Effector memory CD8-positive, alpha-beta T cell (primary cell): Measurements from ENCODE around the gene KMT2A.
A peak's percentile ranks its signal among the peaks of the same experiment; 100 is the strongest.
"Not testable (repeated sequence)": the region's sequence is repeated elsewhere in the genome, so short reads cannot be mapped to it uniquely, and the experiment has no call there.

Experiments used
- ATAC-seq: fragments of 150-1000 bp; cut with Tn5 transposase; replicated peaks from 2 replicates; pipeline ENCODE4 v1.10.0; 2021; ENCODE audit warnings: mild to moderate bottlenecking, moderate library complexity
- DNase-seq, 3 experiments: peaks; one replicate each; pipeline ENCODE4 v3.0.0; 2021
- H3K27ac Mint-ChIP-seq, 2 donors: one replicate each; pipeline ENCODE4 v1.8.0; 2022; ENCODE audit warnings: mild to moderate bottlenecking in 2 of 2, mixed read lengths in 2 of 2, moderate library complexity in 2 of 2
- H3K27me3 Mint-ChIP-seq, 2 donors: one replicate each; pipeline ENCODE4 v1.8.0; 2022; ENCODE audit warnings: mixed read lengths in 2 of 2
- H3K36me3 Mint-ChIP-seq: one replicate; pipeline ENCODE4 v1.8.0; 2022; ENCODE audit warnings: mild to moderate bottlenecking, moderate library complexity, mixed read lengths; ENCODE audit not compliant: insufficient read depth
- H3K4me1 Mint-ChIP-seq, 2 donors: one replicate each; pipeline ENCODE4 v1.8.0; 2022; ENCODE audit warnings: low read depth in 2 of 2, mixed read lengths in 2 of 2
- H3K4me3 Mint-ChIP-seq, 2 donors: one replicate each; pipeline ENCODE4 v1.8.0; 2022; ENCODE audit warnings: mild to moderate bottlenecking in 2 of 2, mixed read lengths in 2 of 2, moderate library complexity in 2 of 2
- H3K9me3 Mint-ChIP-seq, 2 donors: one replicate each; pipeline ENCODE4 v1.8.0; 2022; ENCODE audit warnings: mixed read lengths in 2 of 2

KMT2A gene

GRCh38 chr11:118571701-118572060, 135.4 kb downstream of the KMT2A start:
- Mint-ChIP-seq H3K4me1 (peaks cover 33 to 43% of the 10 kb centered on the region in 2 donors), H3K36me3 (peaks cover 27% of the 10 kb centered on the region), H3K4me3 (peak overlapping the region; percentile 84 to 90), H3K27ac (peak overlapping the region; percentile 94 to 97)
- not testable (repeated sequence) for DNase-seq, H3K9me3 Mint-ChIP-seq, ATAC-seq, H3K27me3 Mint-ChIP-seq

GRCh38 chr11:118572061-118572980, 136.0 kb downstream of the KMT2A start, which contains the start of gene ARCN1:
Gene ARCN1, plus strand, starts transcription at chr11:118572409. Its CDS starts 139 bp downstream, at chr11:118572548.
- Mint-ChIP-seq H3K27me3 (no peaks in the 10 kb centered on the region), H3K27ac (peak within 1 kb of the TSS; percentile 94 to 97), H3K4me3 (peak within 1 kb of the TSS; percentile 84 to 90), H3K9me3 (no peaks in the 10 kb centered on the region), H3K4me1 (peaks cover 38 to 47% of the 10 kb centered on the region in 2 donors), H3K36me3 (peaks cover 27% of the 10 kb centered on the region)
- ATAC-seq (peak; percentile 82), DNase-seq (peak; percentile 67 to 68 (median 67))

GRCh38 chr11:118572981-118573550, 136.8 kb downstream of the KMT2A start:
- ATAC-seq: peak; percentile 44
- Mint-ChIP-seq H3K27ac (peak overlapping the region; percentile 94 to 97), H3K4me1 (peaks cover 41 to 51% of the 10 kb centered on the region in 2 donors), H3K27me3 (no peaks in the 10 kb centered on the region), H3K4me3 (peak overlapping the region; percentile 84 to 90), H3K9me3 (no peaks in the 10 kb centered on the region), H3K36me3 (peaks cover 27% of the 10 kb centered on the region)
- peak; percentile 11 to 29 (median 12) for DNase-seq

GRCh38 chr11:118574636-118575035, 138.3 kb downstream of the KMT2A start:
- Mint-ChIP-seq H3K36me3 (peaks cover 32% of the 10 kb centered on the region), H3K27me3 (no peaks in the 10 kb centered on the region), H3K4me1 (peaks cover 41 to 54% of the 10 kb centered on the region in 2 donors), H3K27ac (peak overlapping the region in 1 of 2 donors; percentile 42), H3K4me3 (peak overlapping the region; percentile 67 to 90), H3K9me3 (no peaks in the 10 kb centered on the region)
- DNase-seq: no peak
- no peak for ATAC-seq
